Naive B cell (primary cell): Measurements from ENCODE around the gene CDH23. TPM values are rescaled to one million over a fixed set of nuclear protein-coding genes. Genes with fewer than 3 reads are reported as not detected.
"Not testable (repeated sequence)": the region's sequence is repeated elsewhere in the genome, so short reads cannot be mapped to it uniquely, and the experiment has no call there.

ENCODE experiments used
- ATAC-seq, 2 donors: fragments of 150-1000 bp; cut with Tn5 transposase; 2 replicates each; pipeline ENCODE4 v1.10.0; 2021; ENCODE audit warnings: low read depth in 2 of 2, mild to moderate bottlenecking in 2 of 2, moderate library complexity in 2 of 2
- DNase-seq: peaks from one replicate; pipeline ENCODE4 v3.0.0; 2022
- H3K27ac Mint-ChIP-seq, 6 donors: one replicate each; pipeline ENCODE4 v1.8.0; 2020 to 2022; ENCODE audit warnings: mild to moderate bottlenecking in 6 of 6, mixed read lengths in 6 of 6, moderate library complexity in 5 of 6, inconsistent platforms in 2 of 6
- H3K27me3 Mint-ChIP-seq, 3 donors: one replicate each; pipeline ENCODE4 v1.8.0; 2021 to 2022; ENCODE audit warnings: mixed read lengths in 3 of 3, mild to moderate bottlenecking in 1 of 3
- H3K36me3 Mint-ChIP-seq, 2 donors: one replicate each; pipeline ENCODE4 v1.8.0; 2020 to 2022; ENCODE audit warnings: mixed read lengths in 2 of 2, inconsistent platforms in 1 of 2, mild to moderate bottlenecking in 1 of 2
- H3K4me1 Mint-ChIP-seq, 3 donors: one replicate each; pipeline ENCODE4 v1.8.0; 2020 to 2022; ENCODE audit warnings: mixed read lengths in 3 of 3, inconsistent platforms in 1 of 3, mild to moderate bottlenecking in 1 of 3, moderate library complexity in 1 of 3
- H3K4me3 Mint-ChIP-seq, 8 donors: one replicate each; pipeline ENCODE4 v1.8.0; 2020 to 2022; ENCODE audit warnings: mild to moderate bottlenecking in 8 of 8, mixed read lengths in 8 of 8, moderate library complexity in 8 of 8, inconsistent platforms in 2 of 8
- H3K9me3 Mint-ChIP-seq, 7 donors: one replicate each; pipeline ENCODE4 v1.8.0; 2020 to 2022; ENCODE audit warnings: mixed read lengths in 7 of 7, mild to moderate bottlenecking in 5 of 7, inconsistent platforms in 2 of 7, moderate library complexity in 1 of 7
- polyA plus RNA-seq, 6 donors: library from polyadenylated mRNA; unstranded; fragments of 300-500 nt; fragmentation: Illumina TruSeq; gene quantifications; one replicate each; pipeline ENCODE4 v1.2.3, GENCODE V29; 2021; ENCODE audit warnings: low read depth in 6 of 6

The CDH23 gene
- under 1 TPM in 4 of 6 donors, not detected in 2; 0.05 to 0.62 (median 0.21) TPM for polyA plus RNA-seq

- H3K4me1 Mint-ChIP-seq: peaks cover 12 to 13% (median 13%) of the 10 kb centered on the region in 3 donors
- peaks cover 37 to 74% (median 64%) of the 10 kb centered on the region in 3 donors for H3K27me3 Mint-ChIP-seq
- no peaks in the 10 kb centered on the region for H3K9me3 Mint-ChIP-seq
- ATAC-seq: peak; percentile 33 to 44
- no peaks in the 10 kb centered on the region for H3K36me3 Mint-ChIP-seq
- peak within 1 kb of the TSS; percentile 62 to 88 (median 82) for H3K4me3 Mint-ChIP-seq
- DNase-seq: no peak
- peak within 1 kb of the TSS in 1 of 6 donors; percentile 90 for H3K27ac Mint-ChIP-seq
These were observed at the start of gene CDH23 for GRCh38 chr10:71396711-71397295. TSS of gene CDH23 (plus strand) at chr10:71396920. CDS start at chr10:71439832, 42,912 bp downstream.

GRCh38 chr10:71347587-71348395, 48.9 kb upstream of the CDH23 start:
- no peak overlapping the region for H3K27ac Mint-ChIP-seq
- no peaks in the 10 kb centered on the region for H3K9me3 Mint-ChIP-seq
- peaks cover 0 to 15% of the 10 kb centered on the region in 2 donors for H3K36me3 Mint-ChIP-seq
- H3K4me1 Mint-ChIP-seq: peaks cover 0 to 4% (median 0%) of the 10 kb centered on the region in 3 donors
- no peaks in the 10 kb centered on the region for H3K27me3 Mint-ChIP-seq
- no peak for DNase-seq
- no peak for ATAC-seq
- no peak overlapping the region for H3K4me3 Mint-ChIP-seq

DNA sequence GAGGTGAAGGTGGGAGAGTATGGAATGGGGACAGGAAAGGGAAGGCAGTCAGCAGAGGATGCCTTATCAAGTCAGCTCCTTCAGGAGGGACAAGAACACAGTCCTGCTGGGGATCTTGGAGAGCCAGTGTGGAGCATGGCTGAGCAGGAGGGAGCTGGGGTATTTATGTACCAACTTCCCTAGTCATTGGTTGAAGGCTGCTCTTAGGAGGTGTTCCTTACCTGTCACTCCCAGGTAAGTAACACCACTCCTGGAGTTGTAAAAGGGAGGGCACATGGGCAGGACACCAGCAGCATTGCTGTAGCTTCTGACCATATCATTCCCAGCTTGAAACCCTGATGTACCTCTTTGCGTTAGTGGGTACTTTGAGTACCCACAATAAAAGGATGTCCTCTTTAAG, 47.9 kb upstream of the CDH23 start:
- H3K36me3 Mint-ChIP-seq: peaks cover 7 to 15% of the 10 kb centered on the region in 2 donors
- no peaks in the 10 kb centered on the region for H3K27me3 Mint-ChIP-seq
- H3K27ac Mint-ChIP-seq: no peak overlapping the region
- DNase-seq: no peak
- H3K4me1 Mint-ChIP-seq: peaks cover 0 to 4% (median 0%) of the 10 kb centered on the region in 3 donors
- no peak for ATAC-seq
- no peaks in the 10 kb centered on the region for H3K9me3 Mint-ChIP-seq
- no peak overlapping the region for H3K4me3 Mint-ChIP-seq

GRCh38 chr10:71349406-71349805, 47.3 kb upstream of the CDH23 start:
- Mint-ChIP-seq H3K27me3 (no peaks in the 10 kb centered on the region), H3K4me1 (peaks cover 0 to 4% (median 0%) of the 10 kb centered on the region in 3 donors), H3K9me3 (no peaks in the 10 kb centered on the region), H3K36me3 (peaks cover 8 to 15% of the 10 kb centered on the region in 2 donors), H3K27ac (peak overlapping the region in 1 of 6 donors; percentile 92), H3K4me3 (peak overlapping the region in 1 of 8 donors; percentile 42)
- no peak for ATAC-seq
- DNase-seq: no peak

GRCh38 chr10:71351087-71351486, 45.6 kb upstream of the CDH23 start:
- DNase-seq (no peak), ATAC-seq (no peak)
- no peak overlapping the region for H3K4me3 Mint-ChIP-seq
- peaks cover 0 to 4% (median 0%) of the 10 kb centered on the region in 3 donors for H3K4me1 Mint-ChIP-seq
- H3K27me3 Mint-ChIP-seq: no peaks in the 10 kb centered on the region
- H3K9me3 Mint-ChIP-seq: no peaks in the 10 kb centered on the region
- peaks cover 8 to 15% of the 10 kb centered on the region in 2 donors for H3K36me3 Mint-ChIP-seq
- peak overlapping the region in 2 of 6 donors; percentile 56 to 88 for H3K27ac Mint-ChIP-seq

DNA sequence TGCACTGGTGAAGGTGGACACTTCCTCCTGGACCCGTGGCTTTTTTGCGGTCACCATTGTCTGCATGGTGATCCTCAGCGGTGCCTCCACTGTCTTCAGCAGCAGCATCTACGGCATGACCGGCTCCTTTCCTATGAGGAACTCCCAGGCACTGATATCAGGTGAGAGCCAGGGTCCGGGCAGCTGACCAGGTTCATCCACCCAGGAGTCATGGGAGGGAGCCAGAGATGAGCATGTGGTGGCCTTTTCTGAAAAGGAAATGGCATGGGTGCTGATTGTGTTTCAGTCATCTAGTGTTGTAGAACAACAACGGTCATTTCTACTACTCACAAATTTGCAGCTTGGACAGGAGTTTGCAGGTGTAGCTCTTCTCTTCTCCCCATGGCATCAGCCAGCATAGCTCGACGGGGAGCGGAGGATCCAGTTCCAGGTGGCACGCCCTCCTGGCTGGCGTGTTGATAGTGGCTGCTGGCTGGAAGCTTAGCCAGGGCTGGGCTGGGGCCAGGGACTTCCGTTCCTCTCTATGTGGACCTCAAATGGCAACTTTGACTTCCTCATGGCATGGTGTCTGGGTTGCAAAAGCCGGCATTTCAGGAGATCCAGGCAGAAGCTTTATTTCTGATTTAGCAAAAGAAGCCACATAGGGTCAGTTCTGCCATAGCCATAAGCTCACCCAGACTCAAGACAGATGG, 44.9 kb upstream of the CDH23 start:
- Mint-ChIP-seq H3K4me1 (peaks cover 0 to 4% (median 0%) of the 10 kb centered on the region in 3 donors), H3K27me3 (no peaks in the 10 kb centered on the region), H3K36me3 (peaks cover 8 to 15% of the 10 kb centered on the region in 2 donors), H3K4me3 (no peak overlapping the region), H3K9me3 (no peaks in the 10 kb centered on the region), H3K27ac (no peak overlapping the region)
- DNase-seq: no peak
- no peak for ATAC-seq

GRCh38 chr10:71353639-71354038, 43.1 kb upstream of the CDH23 start:
- peaks cover 0 to 11% (median 11%) of the 10 kb centered on the region in 3 donors for H3K4me1 Mint-ChIP-seq
- no peak overlapping the region for H3K27ac Mint-ChIP-seq
- H3K4me3 Mint-ChIP-seq: no peak overlapping the region
- no peaks in the 10 kb centered on the region for H3K9me3 Mint-ChIP-seq
- H3K27me3 Mint-ChIP-seq: no peaks in the 10 kb centered on the region
- DNase-seq: no peak
- peaks cover 8 to 15% of the 10 kb centered on the region in 2 donors for H3K36me3 Mint-ChIP-seq
- ATAC-seq: no peak

- H3K4me1 Mint-ChIP-seq: peaks cover 0 to 22% (median 10%) of the 10 kb centered on the region in 3 donors
- H3K4me3 Mint-ChIP-seq: no peak overlapping the region
- no peak for ATAC-seq
- H3K27me3 Mint-ChIP-seq: no peaks in the 10 kb centered on the region
- peaks cover 8 to 10% of the 10 kb centered on the region in 2 donors for H3K36me3 Mint-ChIP-seq
- H3K27ac Mint-ChIP-seq: no peak overlapping the region
- peaks cover 0 to 1% (median 0%) of the 10 kb centered on the region in 7 donors for H3K9me3 Mint-ChIP-seq
- no peak for DNase-seq
These were observed 41.9 kb upstream of the CDH23 start for GRCh38 chr10:71354776-71355175.

DNA sequence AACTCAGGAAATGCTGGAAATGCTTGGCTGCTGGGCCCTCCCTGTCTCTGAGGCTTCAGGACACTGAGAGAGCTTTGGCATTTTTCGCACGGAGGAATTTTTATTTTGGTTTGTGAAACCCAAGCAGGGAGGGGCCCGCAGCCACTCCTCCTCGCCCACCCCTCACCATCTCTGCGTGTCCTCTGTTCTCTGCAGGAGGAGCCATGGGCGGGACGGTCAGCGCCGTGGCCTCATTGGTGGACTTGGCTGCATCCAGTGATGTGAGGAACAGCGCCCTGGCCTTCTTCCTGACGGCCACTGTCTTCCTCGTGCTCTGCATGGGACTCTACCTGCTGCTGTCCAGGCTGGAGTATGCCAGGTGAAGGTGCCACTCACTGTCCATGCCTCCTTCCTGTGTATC, 40.8 kb upstream of the CDH23 start:
- H3K27ac Mint-ChIP-seq: peak overlapping the region in 1 of 6 donors; percentile 12

DNA sequence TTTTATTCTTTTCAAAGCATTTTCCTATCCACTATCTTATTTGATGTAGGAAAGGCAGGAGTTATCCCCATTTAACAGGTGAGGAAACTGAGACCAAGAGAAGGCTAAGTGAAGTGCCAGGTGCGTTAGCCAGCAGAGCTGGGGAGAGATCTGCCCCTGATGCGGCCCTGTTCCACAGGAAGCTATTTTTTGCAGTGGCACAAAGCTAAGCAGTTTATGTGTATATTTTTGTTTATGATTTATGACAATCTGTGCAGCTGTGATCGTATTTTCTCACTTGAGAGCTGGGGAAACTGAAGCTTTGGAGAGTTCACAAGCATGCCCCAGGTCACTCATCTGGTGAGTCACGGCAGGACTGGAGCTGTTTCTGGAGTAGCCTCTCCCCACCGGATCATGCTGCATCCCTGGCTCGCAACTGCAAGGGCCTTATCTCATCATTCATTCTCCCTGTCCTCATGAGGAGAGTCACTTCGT, 38.9 kb upstream of the CDH23 start:
- H3K36me3 Mint-ChIP-seq: peaks cover 7 to 8% of the 10 kb centered on the region in 2 donors
- H3K27ac Mint-ChIP-seq: peak overlapping the region in 5 of 6 donors; percentile 30 to 83 (median 51)
- DNase-seq (no peak), ATAC-seq (no peak)
- H3K4me3 Mint-ChIP-seq: no peak overlapping the region
- peaks cover 0 to 2% (median 0%) of the 10 kb centered on the region in 7 donors for H3K9me3 Mint-ChIP-seq
- peaks cover 0 to 27% (median 10%) of the 10 kb centered on the region in 3 donors for H3K4me1 Mint-ChIP-seq
- H3K27me3 Mint-ChIP-seq: no peaks in the 10 kb centered on the region

More for the DNA sequence above, 40.8 kb upstream of the CDH23 start:
- Mint-ChIP-seq H3K4me1 (peaks cover 0 to 27% (median 10%) of the 10 kb centered on the region in 3 donors), H3K4me3 (no peak overlapping the region), H3K9me3 (peaks cover 0 to 2% (median 0%) of the 10 kb centered on the region in 7 donors), H3K36me3 (peaks cover 8% of the 10 kb centered on the region in 2 donors), H3K27me3 (no peaks in the 10 kb centered on the region)
- no peak for DNase-seq
- no peak for ATAC-seq

DNA sequence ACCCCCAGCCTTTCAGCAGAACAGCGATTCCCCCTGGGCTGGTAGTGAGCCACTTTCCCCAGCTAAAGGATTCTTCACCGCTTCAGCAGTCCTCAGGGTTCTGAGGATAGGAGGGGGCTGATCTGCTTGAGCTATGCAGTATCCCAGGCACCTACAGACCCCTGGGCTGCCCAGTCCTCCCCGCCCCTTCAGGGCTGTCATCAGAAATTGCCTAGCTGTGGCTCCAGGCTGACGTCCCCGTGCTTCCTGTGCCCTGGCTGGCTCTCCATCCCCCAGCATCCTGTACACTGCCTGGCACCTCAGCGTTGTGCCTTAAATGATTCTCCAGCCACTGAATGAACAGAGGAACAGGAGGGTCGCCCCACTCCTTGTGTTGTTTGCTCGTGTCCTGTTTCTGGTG, 38.4 kb upstream of the CDH23 start:
- Mint-ChIP-seq H3K27me3 (no peaks in the 10 kb centered on the region), H3K9me3 (peaks cover 0 to 2% (median 0%) of the 10 kb centered on the region in 7 donors), H3K4me1 (peaks cover 0 to 27% (median 10%) of the 10 kb centered on the region in 3 donors), H3K4me3 (no peak overlapping the region), H3K27ac (peak overlapping the region in 4 of 6 donors; percentile 12 to 90 (median 64)), H3K36me3 (peaks cover 6 to 7% of the 10 kb centered on the region in 2 donors)
- DNase-seq (no peak), ATAC-seq (no peak)

GRCh38 chr10:71358906-71359305, 37.8 kb upstream of the CDH23 start:
- not testable (repeated sequence) for H3K27me3 Mint-ChIP-seq, ATAC-seq, H3K9me3 Mint-ChIP-seq, H3K36me3 Mint-ChIP-seq, DNase-seq
- H3K4me3 Mint-ChIP-seq: peak overlapping the region in 4 of 8 donors; percentile 53 to 76 (median 70)
- H3K4me1 Mint-ChIP-seq: peaks cover 0 to 27% (median 10%) of the 10 kb centered on the region in 3 donors
- peak overlapping the region in 5 of 6 donors; percentile 44 to 91 (median 83) for H3K27ac Mint-ChIP-seq
